Gastroesophageal sphincter (tissue), 3 donors: ENCODE results near the gene LDLRAD3.

Experiments
- CTCF ChIP-seq, 4 experiments: fragments of 200-600 bp in 2 of 4; fragments of 450-650 bp in 2 of 4; sonication (generic) in 1 of 4; IDR thresholded peaks; one replicate each; pipeline ENCODE4 v1.5.1; 2017 to 2019; ENCODE audit warnings: antibody characterized with exemption in 4 of 4, mild to moderate bottlenecking in 2 of 4, moderate library complexity in 2 of 4
- EP300 ChIP-seq: sonication (generic); formaldehyde crosslinking; IDR thresholded peaks from one replicate; pipeline ENCODE4 v1.6.1; 2017; ENCODE audit warnings: antibody characterized with exemption, mild to moderate bottlenecking
- POLR2A ChIP-seq, 2 donors: fragments of 450-650 bp; IDR thresholded peaks; one replicate each; pipeline ENCODE4 v1.6.1; 2017; ENCODE audit warnings: antibody characterized with exemption in 2 of 2, mild to moderate bottlenecking in 2 of 2, moderate library complexity in 1 of 2
- POLR2AphosphoS5 ChIP-seq: sonication (generic); formaldehyde crosslinking; IDR thresholded peaks from one replicate; pipeline ENCODE4 v1.6.1; 2017; ENCODE audit warnings: antibody characterized with exemption

- TF ChIP-seq CTCF (IDR thresholded peaks at IDR 0.05), result no peak
- TF ChIP-seq POLR2A (IDR thresholded peaks at IDR 0.05), result no peak
- TF ChIP-seq EP300, result no peak
- no peak for TF ChIP-seq POLR2AphosphoS5
Observed at GRCh38 chr11:36110668-36111410, 167.0 kb downstream of the LDLRAD3 start.
